ENCODE results near the gene C1orf21.

The C1orf21 gene

DNA sequence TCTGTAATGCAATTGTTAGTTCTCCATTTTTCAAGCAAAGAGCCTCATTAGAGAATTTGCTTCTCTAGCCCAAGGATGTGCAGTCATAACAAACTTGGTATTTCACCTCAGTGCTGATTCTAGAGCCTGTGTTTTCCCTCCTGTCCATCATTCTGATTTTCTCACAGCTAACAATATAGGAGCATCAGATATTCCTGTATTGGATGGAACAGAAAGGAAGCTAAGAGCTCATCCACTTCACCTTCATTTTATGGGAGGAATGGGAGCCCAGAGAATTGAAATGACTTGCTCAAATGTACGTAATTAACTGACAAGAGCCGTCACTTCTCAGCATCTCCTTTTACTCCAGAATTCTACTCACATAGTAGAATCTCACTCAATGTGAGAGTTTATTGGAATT lies 271.2 kb downstream of the C1orf21 start:
- Histone ChIP-seq H3K79me2 (ENCODE audit: insufficient read depth, low read length) (no peaks in the 10 kb centered on the region), H3K4me2 (ENCODE audit: low read length) (no peak overlapping the region), H3K9ac (ENCODE audit: low read length) (no peak overlapping the region), H3K4me1 (ENCODE audit: insufficient read depth, low read length, severe bottlenecking) (no peaks in the 10 kb centered on the region), H2AFZ (ENCODE audit: low read length) (no peak overlapping the region), H4K20me1 (ENCODE audit: insufficient read depth, low read length) (no peaks in the 10 kb centered on the region), H3K27me3 (ENCODE audit: insufficient read depth, low read length) (no peaks in the 10 kb centered on the region), H3K9me2 (ENCODE audit: low read depth, low read length) (no peaks in the 10 kb centered on the region), H3K27ac (ENCODE audit: low read depth, low read length, poor library complexity, severe bottlenecking) (no peak overlapping the region), H3K4me3 (ENCODE audit: low read depth, low read length, poor library complexity, severe bottlenecking) (no peak overlapping the region), H3K9me3 (ENCODE audit: low read length) (no peaks in the 10 kb centered on the region), H3F3A (ENCODE audit: insufficient read depth, low read length) (no peaks in the 10 kb centered on the region), H3K36me3 (ENCODE audit: insufficient read depth, low read length) (no peaks in the 10 kb centered on the region)
- no peak for TF ChIP-seq EZH2 (IDR thresholded peaks at IDR 0.05; ENCODE audit: borderline replicate concordance, low read length)
- TF ChIP-seq, protein P1, sequence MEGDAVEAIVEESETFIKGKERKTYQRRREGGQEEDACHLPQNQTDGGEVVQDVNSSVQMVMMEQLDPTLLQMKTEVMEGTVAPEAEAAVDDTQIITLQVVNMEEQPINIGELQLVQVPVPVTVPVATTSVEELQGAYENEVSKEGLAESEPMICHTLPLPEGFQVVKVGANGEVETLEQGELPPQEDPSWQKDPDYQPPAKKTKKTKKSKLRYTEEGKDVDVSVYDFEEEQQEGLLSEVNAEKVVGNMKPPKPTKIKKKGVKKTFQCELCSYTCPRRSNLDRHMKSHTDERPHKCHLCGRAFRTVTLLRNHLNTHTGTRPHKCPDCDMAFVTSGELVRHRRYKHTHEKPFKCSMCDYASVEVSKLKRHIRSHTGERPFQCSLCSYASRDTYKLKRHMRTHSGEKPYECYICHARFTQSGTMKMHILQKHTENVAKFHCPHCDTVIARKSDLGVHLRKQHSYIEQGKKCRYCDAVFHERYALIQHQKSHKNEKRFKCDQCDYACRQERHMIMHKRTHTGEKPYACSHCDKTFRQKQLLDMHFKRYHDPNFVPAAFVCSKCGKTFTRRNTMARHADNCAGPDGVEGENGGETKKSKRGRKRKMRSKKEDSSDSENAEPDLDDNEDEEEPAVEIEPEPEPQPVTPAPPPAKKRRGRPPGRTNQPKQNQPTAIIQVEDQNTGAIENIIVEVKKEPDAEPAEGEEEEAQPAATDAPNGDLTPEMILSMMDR (IDR thresholded peaks at IDR 0.05; ENCODE audit: low read length): no peak

DNA sequence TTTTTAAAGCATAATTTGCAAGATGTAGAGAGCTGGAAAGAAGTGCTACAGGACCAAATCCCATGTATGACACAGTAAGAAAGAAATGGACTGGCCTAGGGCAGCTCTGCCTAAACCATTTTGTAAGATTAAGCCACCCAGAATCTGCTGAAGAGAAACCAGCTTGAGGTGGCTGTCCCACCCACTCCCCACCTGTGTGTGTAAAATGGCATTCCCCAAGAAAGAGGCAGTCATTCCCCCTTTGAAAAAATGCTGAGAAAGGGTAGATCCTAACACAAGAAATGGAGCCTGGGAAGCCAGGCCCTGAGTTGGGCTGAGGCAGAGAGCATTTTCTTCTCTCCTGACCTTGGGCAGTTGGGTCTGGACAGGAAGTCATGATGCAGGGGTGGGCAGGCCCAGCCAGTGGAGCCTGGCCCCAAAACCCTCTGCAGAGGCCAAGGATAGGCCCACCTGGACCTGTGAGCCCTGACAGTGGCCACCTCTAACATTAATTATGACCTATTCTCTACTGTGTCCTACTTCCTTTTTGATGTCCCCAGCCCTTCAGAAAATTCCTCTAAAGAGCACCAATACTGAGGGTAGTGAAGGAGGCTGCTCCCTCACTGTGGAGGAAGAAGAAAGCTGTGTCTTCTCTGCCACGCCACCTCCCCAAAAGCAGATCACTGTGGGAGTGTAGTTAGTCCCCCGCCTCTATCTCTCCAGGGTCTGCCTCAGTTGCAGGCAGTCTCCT lies 273.8 kb downstream of the C1orf21 start:
- H3F3A ChIP-seq (ENCODE audit: insufficient read depth, low read length): no peaks in the 10 kb centered on the region
- H3K9me2 ChIP-seq (ENCODE audit: low read depth, low read length): no peaks in the 10 kb centered on the region
- H3K27me3 ChIP-seq (ENCODE audit: insufficient read depth, low read length): no peaks in the 10 kb centered on the region
- H2AFZ ChIP-seq (ENCODE audit: low read length): no peak overlapping the region
- no peak overlapping the region for H3K4me3 ChIP-seq (ENCODE audit: low read depth, low read length, poor library complexity, severe bottlenecking)
- H3K27ac ChIP-seq (ENCODE audit: low read depth, low read length, poor library complexity, severe bottlenecking): no peak overlapping the region
- no peaks in the 10 kb centered on the region for H3K4me1 ChIP-seq (ENCODE audit: insufficient read depth, low read length, severe bottlenecking)
- H3K79me2 ChIP-seq (ENCODE audit: insufficient read depth, low read length): no peaks in the 10 kb centered on the region
- H3K4me2 ChIP-seq (ENCODE audit: low read length): no peak overlapping the region
- H3K36me3 ChIP-seq (ENCODE audit: insufficient read depth, low read length): no peaks in the 10 kb centered on the region
- no peak for TF ChIP-seq EZH2 (IDR thresholded peaks at IDR 0.05; ENCODE audit: borderline replicate concordance, low read length)
- TF ChIP-seq, protein P1 (IDR thresholded peaks at IDR 0.05; ENCODE audit: low read length): no peak
- H4K20me1 ChIP-seq (ENCODE audit: insufficient read depth, low read length): no peaks in the 10 kb centered on the region
- no peaks in the 10 kb centered on the region for H3K9me3 ChIP-seq (ENCODE audit: low read length)
- no peak overlapping the region for H3K9ac ChIP-seq (ENCODE audit: low read length)

DNA sequence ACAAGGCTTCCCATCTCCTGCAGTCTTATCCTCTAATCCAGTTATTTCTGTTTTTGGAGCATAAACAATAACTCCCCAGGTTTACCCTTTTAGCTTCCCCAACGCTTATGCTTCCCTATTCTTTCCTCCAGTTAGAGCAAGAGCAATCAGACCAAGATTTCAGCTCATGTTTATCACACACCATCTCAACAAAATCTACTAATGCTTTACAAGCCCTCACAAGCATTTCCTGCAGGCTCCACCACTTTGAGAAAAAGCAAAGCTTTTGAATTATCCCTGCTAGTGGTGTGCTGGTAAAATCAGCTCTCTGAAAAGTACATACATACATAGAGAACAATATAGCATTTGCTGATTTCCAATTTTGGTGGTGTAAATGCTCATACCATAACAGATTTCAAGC lies 275.0 kb downstream of the C1orf21 start:
- H4K20me1 ChIP-seq (ENCODE audit: insufficient read depth, low read length): no peaks in the 10 kb centered on the region
- H3K4me3 ChIP-seq (ENCODE audit: low read depth, low read length, poor library complexity, severe bottlenecking): no peak overlapping the region
- no peak overlapping the region for H3K9ac ChIP-seq (ENCODE audit: low read length)
- H3K36me3 ChIP-seq (ENCODE audit: insufficient read depth, low read length): no peaks in the 10 kb centered on the region
- no peak overlapping the region for H2AFZ ChIP-seq (ENCODE audit: low read length)
- H3K9me3 ChIP-seq (ENCODE audit: low read length): no peaks in the 10 kb centered on the region
- TF ChIP-seq, protein P1 (IDR thresholded peaks at IDR 0.05; ENCODE audit: low read length): no peak
- TF ChIP-seq EZH2 (IDR thresholded peaks at IDR 0.05; ENCODE audit: borderline replicate concordance, low read length): no peak
- H3K27ac ChIP-seq (ENCODE audit: low read depth, low read length, poor library complexity, severe bottlenecking): no peak overlapping the region
- H3K4me1 ChIP-seq (ENCODE audit: insufficient read depth, low read length, severe bottlenecking): no peaks in the 10 kb centered on the region
- no peaks in the 10 kb centered on the region for H3K27me3 ChIP-seq (ENCODE audit: insufficient read depth, low read length)
- H3K9me2 ChIP-seq (ENCODE audit: low read depth, low read length): no peaks in the 10 kb centered on the region
- H3F3A ChIP-seq (ENCODE audit: insufficient read depth, low read length): no peaks in the 10 kb centered on the region
- H3K79me2 ChIP-seq (ENCODE audit: insufficient read depth, low read length): no peaks in the 10 kb centered on the region
- no peak overlapping the region for H3K4me2 ChIP-seq (ENCODE audit: low read length)
